Bronchial epithelial cell (primary cell): ENCODE results near the gene MINDY4. TPM values are rescaled to one million over a fixed set of nuclear protein-coding genes. Genes with fewer than 3 reads are reported as not detected.

Source experiments
- DNase-seq: peaks from one replicate; pipeline ENCODE4 v3.0.0-alpha.2; 2010; ENCODE audit warnings: low read depth
- FAIRE-seq: peaks from 2 replicates; lab custom pipeline; 2011; peaks lifted over from hg19 to GRCh38; lab: Jason Lieb, UNC
- H3K27me3 ChIP-seq: 2 replicates; pipeline ENCODE4 v1.5.1; 2011; ENCODE audit warnings: low read length; ENCODE audit not compliant: control insufficient read depth, insufficient read depth
- H3K36me3 ChIP-seq: 2 replicates; pipeline ENCODE4 v1.5.1; 2011; ENCODE audit warnings: low read length; ENCODE audit not compliant: control insufficient read depth, insufficient read depth
- H3K4me3 ChIP-seq: 2 replicates; pipeline ENCODE4 v1.5.1; 2011; ENCODE audit warnings: mild to moderate bottlenecking, low read depth, low read length, control low read depth
- CTCF ChIP-seq: IDR thresholded peaks from 2 replicates; pipeline ENCODE4 v1.5.1; 2011; ENCODE audit warnings: mild to moderate bottlenecking, moderate library complexity, low read length, control low read depth, inconsistent platforms; ENCODE audit not compliant: insufficient read depth, severe bottlenecking
- total RNA-seq: library from RNA; depleted of rRNA; stranded (reverse); fragments of >200 nt; gene quantifications from 2 replicates; pipeline ENCODE4 v1.2.1, GENCODE V29; 2014

MINDY4 gene
- total RNA-seq, 1 donor from 2014 or later: 1.1 TPM

- DNase-seq (no peak), FAIRE-seq (no peak)
- Histone ChIP-seq H3K36me3 (no peaks in the 10 kb centered on the region), H3K27me3 (peaks cover 4% of the 10 kb centered on the region), H3K4me3 (no peak overlapping the region)
- TF ChIP-seq CTCF: no peak
Observed at GRCh38 chr7:30913821-30914515, 142.8 kb downstream of the MINDY4 start.

GRCh38 chr7:30914596-30914995 is 143.4 kb downstream of the MINDY4 start:
- DNase-seq (peak; percentile 19), FAIRE-seq (no peak)
- no peaks in the 10 kb centered on the region for H3K36me3 ChIP-seq
- H3K27me3 ChIP-seq: peaks cover 4% of the 10 kb centered on the region
- TF ChIP-seq CTCF: no peak
- no peak overlapping the region for H3K4me3 ChIP-seq

GRCh38 chr7:30915005-30915601 is 143.9 kb downstream of the MINDY4 start:
- Histone ChIP-seq H3K36me3 (no peaks in the 10 kb centered on the region), H3K27me3 (peaks cover 4% of the 10 kb centered on the region), H3K4me3 (no peak overlapping the region)
- DNase-seq (no peak), FAIRE-seq (no peak)
- TF ChIP-seq CTCF: no peak

GRCh38 chr7:30915751-30916150 is 144.5 kb downstream of the MINDY4 start:
- Histone ChIP-seq H3K4me3 (no peak overlapping the region), H3K36me3 (no peaks in the 10 kb centered on the region), H3K27me3 (peaks cover 2% of the 10 kb centered on the region)
- no peak for TF ChIP-seq CTCF
- DNase-seq (no peak), FAIRE-seq (no peak)

- Histone ChIP-seq H3K36me3 (no peaks in the 10 kb centered on the region), H3K4me3 (no peak overlapping the region), H3K27me3 (peaks cover 2% of the 10 kb centered on the region)
- TF ChIP-seq CTCF: no peak
- DNase-seq (no peak), FAIRE-seq (no peak)
Observed at GRCh38 chr7:30916255-30916654, 145.0 kb downstream of the MINDY4 start.

GRCh38 chr7:30916767-30917166 is 145.6 kb downstream of the MINDY4 start:
- DNase-seq (no peak), FAIRE-seq (no peak)
- peaks cover 2% of the 10 kb centered on the region for H3K27me3 ChIP-seq
- no peak overlapping the region for H3K4me3 ChIP-seq
- H3K36me3 ChIP-seq: no peaks in the 10 kb centered on the region
- no peak for TF ChIP-seq CTCF
